Activated CD4-positive, alpha-beta T cell treated with anti-CD3 and anti-CD28 coated beads, Interleukin-2, Interleukin-4, amounts not matched to agents 100 ng/mL and 50 ng/mL, durations not matched to agents 16 hours and 8 hours (primary cell): ENCODE measurements around the gene PCGF1.
"Not testable (repeated sequence)": the region's sequence is repeated elsewhere in the genome, so short reads cannot be mapped to it uniquely, and the experiment has no call there.

Experiments
- DNase-seq: peaks from one replicate; pipeline ENCODE4 v3.0.0-alpha.2; 2020; ENCODE audit warnings: low spot score

The PCGF1 gene

DNA sequence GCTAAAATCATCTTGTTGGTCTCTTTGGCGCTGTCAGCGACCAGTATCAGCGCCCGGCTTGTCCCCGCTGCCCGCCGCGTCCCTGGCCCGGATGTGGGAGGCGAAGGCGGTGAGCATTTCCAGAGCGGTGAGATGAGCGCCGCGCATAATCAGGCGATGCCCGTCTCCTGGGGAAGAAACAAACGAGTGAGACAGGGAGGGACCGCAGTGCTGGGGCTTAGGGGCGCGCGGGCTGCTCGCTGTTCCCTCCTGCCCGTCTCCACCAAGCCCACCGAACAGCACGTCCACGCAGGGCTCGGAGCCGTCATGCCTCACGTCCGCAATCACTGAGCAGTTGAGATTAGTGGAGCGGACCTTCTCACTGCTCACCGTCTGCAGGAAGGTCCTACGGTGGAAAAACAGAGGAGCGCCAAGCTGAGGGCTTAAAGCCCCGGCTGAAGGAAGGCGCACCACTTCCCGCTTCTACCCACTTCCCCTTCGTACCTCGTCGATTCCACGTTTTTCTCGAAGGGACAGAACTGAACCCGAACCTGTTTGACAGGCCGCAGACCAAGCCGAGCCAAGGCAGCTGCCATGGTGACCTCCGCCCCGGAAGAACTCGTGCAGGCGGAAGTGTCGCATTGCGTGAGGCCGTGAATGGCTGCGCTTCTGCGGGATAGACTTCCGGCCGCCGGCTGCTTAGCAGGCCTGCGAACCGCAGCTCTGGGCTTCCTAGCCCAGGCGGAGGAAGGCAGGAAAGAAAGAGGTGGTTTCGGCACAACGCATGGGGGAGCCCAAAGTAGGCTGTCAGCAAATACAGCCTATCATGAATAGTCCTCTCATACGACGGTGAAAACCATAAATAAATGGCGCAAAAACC, 35.2 kb downstream of the PCGF1 start, which contains the start of gene MRPL53:
Gene MRPL53, minus strand, starts transcription at position 595 of the 859 bp plus-strand sequence. Its CDS starts 20 bp downstream, at position 575.
- peak; percentile 97 for DNase-seq

DNA sequence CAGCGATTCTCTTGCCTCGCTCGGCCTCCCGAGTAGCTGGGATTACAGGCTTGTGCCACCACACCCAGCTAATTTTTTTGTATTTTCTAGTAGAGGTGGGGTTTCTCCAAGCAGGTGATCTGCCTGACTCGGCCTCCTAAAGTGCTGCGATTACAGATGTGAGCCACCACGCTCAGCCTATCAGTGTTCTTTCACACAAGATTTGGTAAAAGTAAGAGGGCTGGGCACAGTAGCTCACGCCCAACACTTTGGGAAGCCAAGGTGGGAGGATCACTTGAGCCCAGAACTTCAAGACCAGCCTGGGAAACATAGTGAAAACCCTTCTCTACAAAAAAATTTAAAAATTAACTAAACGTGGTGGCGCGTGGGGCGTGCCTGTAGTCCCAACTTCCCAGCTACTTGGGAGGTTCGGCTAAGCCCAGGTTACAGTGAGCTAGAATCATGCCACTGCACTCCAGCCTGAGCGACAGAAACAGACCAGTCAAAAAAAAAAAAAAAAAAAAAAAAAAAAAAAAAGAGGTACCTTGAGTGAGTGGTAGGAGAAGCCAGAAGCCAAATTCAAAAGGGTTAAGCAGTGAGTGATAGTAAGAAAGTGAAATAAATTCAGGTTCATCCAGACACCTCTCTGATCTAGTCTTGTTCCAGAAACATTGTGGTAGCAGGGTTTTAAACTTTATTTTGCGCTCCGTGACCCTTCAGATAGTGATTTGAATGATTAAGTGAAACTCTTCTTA, 36.0 kb downstream of the PCGF1 start:
- no peak for DNase-seq

DNA sequence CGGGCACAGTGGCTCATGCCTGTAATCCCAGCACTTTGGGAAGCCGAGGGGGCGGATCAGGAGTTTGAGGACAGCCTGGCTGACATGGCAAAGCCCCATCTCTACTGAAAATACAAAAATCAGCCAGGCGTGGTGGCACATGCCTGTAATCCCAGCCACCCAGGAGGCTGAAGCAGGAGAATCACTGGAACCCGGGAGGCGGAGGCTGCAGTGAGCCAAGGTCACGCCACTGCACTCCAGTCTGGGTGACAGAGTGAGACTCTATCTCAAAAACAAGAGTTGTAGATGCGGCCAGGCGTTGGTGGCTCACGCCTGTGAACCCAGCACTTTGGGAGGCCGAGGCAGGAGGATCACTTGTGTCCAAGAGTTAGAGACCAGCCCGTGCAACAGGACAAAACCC, 36.8 kb downstream of the PCGF1 start:
- DNase-seq: not testable (repeated sequence)

DNA sequence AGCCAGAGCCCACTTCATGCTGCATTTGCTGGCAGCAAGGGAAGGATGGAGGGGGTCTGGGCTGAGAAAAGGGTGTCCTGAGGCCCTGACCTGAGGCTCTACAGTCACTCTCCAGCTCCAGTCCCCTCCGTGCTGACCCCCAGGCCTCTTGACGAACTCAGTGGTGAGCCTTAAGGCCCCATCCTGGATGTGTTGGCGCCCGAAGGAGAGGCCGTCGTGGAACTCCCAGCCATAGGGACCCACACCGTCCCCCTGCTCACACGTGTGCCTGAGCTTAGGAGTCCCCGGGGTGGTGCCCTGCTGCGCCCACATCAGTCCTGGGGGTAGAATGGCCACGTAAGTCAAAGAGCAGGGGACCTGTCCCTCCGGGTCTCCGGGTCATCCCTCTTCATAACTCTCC, 43.1 kb downstream of the PCGF1 start:
- DNase-seq: no peak

DNA sequence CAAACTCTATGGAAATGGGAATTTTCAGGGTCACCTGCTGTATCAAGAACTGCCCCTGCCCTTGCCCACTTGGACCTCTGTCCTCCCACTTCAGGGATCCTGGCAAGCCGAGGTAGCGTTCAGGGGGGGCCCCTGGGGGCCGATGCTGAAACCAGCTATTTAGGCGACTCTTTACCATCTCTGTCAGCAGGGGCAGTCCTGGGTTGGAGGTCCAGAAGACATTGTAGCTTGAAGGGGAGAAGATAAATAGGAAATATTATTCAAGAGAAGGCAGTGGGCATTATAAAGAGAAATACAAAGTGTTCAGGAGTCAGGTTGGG, 44.7 kb downstream of the PCGF1 start:
- DNase-seq: no peak

DNA sequence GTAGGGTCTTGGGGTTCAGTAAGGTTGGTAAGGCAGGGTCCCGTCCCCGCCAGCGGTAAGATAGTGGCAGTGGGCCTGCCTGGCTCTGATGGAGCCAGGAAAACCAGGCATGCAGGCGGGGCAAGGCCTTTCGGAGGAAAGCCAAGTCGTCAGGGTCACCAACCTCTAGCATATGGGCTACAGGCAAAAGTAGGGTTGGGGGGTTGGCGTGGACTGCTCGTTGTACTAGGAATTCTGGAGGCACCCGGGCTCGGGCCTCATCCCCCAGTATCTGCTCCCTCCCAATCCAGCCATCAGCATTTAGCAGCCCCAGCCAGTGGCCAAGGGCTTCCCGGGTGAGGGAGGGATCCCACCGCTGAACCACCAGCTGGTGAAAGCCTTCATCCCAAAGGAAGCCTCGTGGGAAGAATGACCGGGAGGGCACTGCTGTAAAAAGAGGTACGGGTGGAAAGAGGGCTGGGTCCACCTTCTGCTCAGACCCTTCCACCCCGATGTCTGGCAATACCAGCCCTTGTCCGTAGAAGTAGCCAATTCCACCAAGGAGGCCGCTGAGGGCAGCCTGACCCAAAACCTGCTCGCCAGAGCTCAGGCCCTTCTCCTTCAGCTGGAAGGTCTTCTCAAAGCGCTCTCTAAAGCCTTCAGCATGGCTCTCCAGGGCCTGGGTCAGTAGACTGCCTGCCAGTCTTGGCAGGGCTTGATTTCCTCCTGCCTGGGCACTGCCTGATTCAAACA, 45.3 kb downstream of the PCGF1 start:
- DNase-seq: no peak

DNA sequence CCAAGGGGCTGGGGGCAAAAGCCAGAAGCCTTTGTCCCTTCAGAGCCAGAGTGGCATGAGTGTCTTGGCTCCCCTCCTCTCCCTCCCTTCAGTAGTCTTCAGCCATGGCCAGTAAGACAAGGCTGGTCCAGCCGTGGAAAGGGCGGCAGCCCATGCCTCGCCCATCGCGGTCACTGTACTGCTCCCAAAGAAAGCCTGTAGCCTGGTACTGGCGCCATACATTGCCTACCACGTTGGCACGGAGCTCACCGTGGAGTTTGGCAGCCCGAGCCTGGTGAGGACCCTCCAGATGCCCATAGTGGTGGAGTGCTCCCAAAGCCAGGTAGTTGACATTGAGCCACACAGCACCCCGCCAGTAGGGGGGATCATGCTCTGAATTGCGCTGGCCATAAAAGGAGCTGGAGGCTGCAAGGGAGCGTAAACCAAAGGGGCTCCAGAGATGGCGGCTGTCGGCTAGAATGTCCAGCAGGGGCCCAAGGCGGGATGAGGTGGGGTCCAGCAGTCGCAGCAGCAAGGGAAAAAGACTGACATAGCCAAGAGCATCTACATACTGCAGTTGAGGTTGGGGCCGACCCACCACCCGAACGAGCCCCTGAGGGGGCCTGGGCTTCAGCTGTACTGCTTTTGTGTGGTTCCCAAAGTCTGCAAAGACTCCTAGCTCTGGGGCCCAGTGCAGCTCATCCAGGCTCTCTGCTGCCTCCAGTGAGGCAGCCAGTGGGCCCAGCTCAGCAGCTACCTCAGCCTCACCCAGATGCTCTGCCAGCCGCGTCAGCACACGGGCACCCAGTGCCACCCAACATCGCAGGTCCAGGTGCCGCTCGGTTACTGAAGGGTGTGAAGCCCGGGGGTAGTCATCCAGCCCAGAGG, 46.1 kb downstream of the PCGF1 start:
- DNase-seq: no peak

DNA sequence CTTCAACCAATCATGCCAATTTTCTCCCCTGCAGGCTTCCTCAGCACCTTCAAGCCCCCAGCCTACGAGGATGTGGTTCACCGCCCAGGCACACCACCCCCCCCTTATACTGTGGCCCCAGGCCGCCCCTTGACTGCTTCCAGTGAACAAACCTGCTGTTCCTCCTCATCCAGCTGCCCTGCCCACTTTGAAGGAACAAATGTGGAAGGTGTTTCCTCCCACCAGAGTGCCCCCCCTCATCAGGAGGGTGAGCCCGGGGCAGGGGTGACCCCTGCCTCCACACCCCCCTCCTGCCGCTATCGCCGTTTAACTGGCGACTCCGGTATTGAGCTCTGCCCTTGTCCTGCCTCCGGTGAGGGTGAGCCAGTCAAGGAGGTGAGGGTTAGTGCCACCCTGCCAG, 47.3 kb downstream of the PCGF1 start:
- DNase-seq: not testable (repeated sequence)

DNA sequence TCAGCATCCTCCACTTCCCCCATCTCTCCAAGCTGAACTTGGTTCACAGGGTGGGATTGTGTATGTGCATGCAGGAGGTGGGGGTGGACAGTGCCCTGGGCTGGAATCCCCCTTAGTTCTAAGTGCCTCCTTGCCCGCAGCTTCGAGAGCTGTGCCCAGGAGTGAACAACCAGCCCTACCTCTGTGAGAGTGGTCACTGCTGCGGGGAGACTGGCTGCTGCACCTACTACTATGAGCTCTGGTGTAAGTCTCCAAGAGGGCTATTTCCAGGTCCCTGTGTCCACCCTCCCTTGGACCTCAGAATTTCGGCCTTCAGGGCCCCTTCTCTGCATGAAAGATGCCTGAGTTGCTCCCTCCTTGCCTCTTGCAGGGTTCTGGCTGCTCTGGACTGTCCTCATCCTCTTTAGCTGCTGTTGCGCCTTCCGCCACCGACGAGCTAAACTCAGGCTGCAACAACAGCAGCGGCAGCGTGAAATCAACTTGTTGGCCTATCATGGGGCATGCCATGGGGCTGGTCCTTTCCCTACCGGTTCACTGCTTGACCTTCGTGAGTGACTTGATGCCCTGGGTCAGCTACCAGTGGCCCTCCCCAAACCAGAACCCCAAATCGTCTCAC, 47.9 kb downstream of the PCGF1 start:
- not testable (repeated sequence) for DNase-seq

DNA sequence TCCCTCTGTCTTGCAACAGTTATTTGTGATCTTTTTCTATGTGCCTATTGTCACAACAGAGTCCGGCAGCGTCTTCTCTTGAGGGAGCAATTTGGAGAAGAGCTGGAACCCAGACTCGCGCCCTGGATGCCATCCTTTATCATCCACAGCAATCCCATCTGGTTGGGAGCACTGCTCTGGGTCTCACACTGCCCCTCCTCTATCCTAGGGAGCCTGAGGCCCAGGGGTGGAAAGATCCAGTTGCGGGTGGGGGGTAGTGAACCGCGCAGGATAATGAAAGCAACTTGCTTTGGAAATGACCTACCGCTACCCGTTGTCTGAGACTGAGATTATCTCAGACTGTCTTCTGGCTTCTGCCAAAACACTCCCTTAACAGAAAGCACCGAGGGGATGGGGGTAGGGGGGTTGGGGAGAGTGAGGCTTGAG, 48.5 kb downstream of the PCGF1 start:
- DNase-seq: no peak

DNA sequence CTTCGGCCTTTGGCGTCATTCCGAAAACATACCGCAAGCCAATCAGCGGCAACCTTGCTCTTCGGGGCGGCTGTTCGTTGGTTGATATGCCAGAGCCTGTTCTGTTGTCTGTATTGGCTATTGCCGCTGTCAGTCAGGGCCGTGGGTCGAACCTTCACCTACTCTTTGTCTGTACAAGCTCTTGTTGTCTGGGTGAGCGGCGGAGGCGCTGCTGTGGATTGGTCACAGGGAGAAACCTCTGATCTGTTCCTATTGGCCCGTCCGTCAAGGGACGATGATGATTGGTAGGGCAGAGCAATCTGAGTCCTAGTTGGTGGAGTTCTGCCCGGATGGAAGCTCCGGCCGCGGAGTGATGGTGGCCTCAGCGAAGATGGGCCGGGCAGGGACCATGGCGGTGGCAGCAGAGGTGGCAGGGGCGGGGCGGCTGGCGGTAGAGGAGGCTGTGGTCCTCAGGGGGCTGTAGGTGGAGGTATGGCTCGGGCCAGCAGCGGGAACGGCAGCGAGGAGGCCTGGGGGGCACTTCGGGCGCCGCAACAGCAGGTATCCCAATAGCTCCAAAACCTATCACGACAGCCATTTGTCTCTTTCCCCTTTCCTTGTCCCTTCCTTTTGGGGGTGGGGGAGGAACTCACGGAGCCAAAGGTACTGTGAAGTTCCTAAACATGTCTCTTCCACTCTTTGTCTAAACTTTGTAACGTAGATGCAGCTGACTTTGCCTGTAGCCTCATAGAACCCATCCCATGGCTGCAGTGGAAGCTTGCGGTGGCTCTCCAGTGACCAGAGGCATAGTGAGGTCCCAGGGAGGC, 49.2 kb downstream of the PCGF1 start, which contains the start of gene WBP1:
Gene WBP1, plus strand, starts transcription at position 307 of the 806 bp plus-strand sequence. Its CDS starts 165 bp downstream, at position 472.
- DNase-seq: peak; percentile 100

DNA sequence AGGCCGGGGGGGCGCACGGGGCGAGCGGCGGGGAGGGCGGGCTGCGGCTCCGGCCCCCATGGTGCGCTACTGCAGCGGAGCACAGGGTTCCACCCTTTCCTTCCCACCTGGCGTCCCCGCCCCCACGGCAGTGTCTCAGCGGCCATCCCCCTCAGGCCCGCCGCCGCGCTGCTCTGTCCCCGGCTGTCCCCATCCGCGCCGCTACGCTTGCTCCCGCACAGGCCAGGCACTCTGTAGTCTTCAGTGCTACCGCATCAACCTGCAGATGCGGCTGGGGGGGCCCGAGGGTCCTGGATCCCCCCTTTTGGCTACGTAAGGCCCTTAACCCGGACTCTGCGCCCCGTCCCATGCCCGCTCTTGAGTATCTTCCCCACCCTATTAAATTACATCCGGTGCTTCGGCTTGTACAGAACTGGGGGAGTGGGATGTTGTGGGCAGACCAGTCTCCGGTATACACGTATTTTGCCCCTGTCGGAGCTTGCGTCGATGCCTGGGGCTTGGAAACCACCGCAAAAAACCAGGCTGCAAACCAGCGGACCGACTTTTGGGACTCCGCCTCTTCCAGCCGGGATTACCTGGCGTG, 49.9 kb downstream of the PCGF1 start:
- peak; percentile 77 for DNase-seq

DNA sequence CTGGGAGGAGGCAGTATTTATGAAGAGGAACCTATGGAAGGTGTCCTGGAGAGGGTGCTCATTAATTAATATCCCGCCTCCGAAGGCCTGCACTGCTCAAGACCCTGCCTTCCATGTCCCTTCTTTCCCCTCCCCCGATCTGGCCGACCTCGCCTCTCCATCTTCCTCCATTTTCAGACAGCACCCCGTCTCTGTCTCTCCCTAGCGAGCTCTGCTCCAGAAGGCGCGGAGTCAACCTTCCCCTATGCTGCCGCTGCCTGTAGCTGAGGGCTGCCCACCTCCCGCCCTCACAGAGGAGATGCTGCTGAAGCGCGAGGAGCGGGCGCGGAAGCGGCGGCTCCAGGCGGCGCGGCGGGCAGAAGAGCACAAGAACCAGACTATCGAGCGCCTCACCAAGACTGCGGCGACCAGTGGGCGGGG, 50.4 kb downstream of the PCGF1 start:
- DNase-seq: no peak
